HG03108 (cell line): ENCODE results near the gene CHST11.

Experiments used
- ATAC-seq: cut with Tn5 transposase; IDR thresholded peaks from one replicate; pipeline ENCODE4 v1.9.1; 2021; ENCODE audit warnings: moderate library complexity; ENCODE audit not compliant: unreplicated experiment

The CHST11 gene

DNA sequence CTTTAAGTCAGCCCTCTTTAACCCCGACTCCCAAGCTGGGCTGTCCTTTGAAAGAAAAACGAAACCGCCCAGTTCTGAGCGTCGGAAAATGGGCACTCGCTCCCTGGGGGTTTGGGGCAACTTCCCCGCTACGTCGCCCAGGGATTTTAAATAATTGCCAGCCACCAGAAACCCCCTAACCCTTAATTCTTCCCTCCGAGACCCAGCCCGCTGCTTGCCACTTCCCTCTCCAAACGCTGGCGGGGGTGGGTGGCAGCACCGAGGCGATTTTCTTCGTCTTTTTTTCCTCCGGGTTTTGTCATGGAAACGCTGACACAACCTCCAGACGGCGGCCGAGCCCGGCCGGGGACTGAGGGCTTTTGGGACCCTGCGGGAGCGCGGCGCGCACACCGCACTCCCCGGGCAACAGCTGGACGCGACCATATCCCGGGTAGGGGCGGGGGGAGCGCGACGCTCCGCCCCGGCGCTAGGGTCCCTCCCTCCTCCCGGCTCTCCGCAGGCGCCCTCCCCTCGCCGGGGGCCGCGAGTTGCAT is at the start of gene CHST11:
Gene CHST11, plus strand, starts transcription at position 532 of the 533 bp plus-strand sequence.
- peak; percentile 58 for ATAC-seq

DNA sequence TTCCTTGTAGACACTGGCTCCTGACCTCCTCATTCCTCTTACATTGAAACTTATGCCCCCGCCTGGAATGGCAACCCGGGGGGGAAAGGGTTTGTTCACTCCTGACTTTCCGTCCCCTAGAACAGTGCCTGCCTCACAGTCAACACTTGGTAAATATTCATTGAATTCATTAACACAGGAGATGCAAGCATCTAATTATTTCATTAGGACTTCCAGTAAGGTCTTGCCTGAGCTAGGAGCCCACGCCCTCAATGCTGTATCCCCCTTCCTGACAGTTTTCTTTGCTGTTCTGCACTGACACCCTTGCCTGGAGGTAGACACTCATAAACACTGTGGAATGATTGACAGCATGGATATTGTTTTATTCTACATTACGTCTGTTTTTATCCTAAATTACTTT is 49.3 kb upstream of the CHST11 start:
- no peak for ATAC-seq

DNA sequence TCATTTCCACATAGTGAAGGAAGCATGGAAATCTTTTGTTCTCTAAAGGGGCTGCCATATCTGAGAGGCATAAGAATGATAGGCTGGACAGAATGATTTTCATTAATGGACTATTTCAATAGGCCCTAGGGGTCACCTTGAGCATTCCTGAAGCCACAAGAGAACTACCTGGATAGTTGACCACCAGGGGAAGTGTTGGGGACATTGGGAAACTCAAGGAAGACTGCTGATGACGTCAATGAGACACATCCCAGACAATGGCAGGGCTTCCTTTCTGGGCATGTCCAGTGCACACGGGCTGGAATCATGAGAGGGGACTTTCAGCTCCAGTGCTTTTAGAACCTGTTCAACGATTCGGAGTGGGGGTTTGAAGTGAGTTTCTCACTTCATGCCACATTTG is 48.8 kb upstream of the CHST11 start:
- no peak for ATAC-seq

DNA sequence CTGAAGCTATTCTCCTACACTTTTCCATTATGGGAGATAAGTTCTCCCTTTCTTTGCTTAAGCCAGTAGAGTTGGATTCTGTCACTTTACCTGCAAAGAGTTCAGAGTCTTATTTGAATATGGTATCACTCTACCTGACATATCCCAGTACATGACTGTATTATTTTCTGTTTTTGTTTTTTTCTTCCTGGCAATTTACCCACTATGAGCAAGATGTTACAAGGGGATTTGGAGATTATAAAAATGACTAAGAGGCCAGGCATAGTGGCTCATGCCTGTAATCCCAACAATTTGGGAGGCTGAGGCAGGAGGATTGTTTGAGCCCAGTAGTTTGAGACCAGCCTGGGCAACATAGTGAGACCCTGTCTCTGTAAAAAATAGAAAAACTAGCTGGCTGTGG is 46.4 kb upstream of the CHST11 start:
- no peak for ATAC-seq

DNA sequence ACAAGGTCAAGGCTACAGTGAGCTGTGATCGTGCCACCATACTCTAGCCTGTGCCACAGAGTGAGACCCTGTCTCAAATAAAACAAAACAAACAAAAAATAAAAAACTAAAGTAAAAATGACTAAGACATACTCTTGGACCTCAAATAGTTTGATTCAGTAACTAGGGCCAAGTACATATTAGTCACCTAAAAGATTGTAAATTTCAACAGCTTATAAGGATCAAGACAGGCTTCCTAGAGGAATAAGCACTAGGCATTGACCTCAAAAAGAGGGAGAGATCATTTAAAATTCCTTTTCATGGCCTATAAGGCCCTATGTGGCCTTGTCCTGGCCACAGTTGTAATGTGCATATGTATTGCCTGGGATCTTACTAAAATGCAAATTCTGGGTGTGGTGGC is 46.0 kb upstream of the CHST11 start:
- ATAC-seq, result no peak

DNA sequence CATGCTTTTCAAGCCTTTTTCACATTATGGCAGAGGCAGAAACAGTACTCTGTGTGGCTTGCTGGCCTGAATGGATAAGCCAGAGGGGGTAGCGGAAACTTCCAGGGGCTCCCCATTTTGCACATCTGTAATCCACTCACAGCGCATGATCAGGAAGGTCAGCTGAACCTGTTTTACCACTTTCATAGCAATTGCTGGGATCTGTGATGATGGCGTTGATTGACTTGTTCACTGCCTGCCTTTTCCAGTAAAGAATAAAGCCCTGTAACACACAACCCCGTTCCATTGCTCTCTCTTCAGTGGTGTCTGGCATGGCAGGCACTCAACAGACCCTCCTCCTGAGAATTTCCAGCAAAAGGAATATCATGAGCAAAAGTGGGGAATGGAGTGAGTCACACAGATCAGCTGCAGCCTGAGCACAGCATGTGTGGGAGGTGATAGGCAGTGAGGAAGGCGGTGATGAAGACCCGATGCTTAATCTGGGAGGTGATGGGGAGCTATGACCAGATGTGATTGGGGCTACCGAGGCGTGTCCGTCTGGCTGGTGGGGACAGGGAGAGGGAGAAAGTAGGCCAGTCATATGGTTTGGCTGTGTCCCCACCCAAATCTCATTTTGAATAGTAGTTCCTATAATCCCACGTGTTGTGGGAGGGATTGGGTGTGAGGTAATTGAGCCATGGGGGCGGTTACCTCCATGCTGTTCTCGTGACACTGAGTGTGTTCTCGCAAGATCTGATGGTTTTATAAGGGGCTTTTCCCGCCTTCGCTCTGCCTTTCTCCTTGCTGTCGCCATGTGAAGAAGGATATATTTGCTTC is 44.7 kb upstream of the CHST11 start:
- ATAC-seq, result no peak

DNA sequence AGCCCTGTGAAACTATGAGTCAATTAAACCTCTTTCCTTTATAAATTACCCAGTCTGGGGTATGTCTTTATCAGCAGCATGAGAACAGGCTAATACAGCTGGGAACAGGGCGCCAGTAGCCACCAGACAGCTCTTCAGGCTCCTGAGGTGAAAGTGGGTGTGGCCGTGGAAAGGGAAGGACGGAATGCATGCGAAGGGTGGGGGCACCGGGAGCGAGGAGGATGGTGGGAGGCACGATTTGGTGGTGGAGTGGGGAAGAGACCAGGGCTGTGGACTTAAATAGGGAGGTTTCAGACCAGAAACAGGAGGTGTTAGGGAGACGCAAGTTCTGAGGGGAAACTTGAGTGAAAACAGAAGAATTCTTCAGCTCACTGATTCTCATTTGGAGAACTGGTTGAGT is 44.1 kb upstream of the CHST11 start:
- ATAC-seq, result no peak

DNA sequence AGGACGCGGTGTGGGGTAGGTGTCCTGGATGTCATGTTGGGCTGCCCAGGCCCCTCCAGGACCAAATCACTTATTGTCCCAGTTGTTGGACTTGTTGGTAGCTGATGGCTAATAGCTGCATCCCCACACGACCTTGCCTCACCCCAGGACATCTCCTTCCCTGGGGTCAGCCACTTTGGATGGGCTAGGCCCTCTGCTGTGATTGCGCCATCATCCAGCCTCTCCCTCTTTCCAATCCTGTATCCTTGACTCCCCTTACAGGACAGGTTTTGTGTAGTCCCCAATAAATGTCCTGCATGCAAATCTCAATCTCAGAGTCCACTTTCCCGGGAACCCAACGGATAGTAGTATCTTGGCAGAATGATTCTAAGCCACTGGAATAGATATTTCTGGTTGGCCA is 43.4 kb upstream of the CHST11 start:
- ATAC-seq, result no peak

DNA sequence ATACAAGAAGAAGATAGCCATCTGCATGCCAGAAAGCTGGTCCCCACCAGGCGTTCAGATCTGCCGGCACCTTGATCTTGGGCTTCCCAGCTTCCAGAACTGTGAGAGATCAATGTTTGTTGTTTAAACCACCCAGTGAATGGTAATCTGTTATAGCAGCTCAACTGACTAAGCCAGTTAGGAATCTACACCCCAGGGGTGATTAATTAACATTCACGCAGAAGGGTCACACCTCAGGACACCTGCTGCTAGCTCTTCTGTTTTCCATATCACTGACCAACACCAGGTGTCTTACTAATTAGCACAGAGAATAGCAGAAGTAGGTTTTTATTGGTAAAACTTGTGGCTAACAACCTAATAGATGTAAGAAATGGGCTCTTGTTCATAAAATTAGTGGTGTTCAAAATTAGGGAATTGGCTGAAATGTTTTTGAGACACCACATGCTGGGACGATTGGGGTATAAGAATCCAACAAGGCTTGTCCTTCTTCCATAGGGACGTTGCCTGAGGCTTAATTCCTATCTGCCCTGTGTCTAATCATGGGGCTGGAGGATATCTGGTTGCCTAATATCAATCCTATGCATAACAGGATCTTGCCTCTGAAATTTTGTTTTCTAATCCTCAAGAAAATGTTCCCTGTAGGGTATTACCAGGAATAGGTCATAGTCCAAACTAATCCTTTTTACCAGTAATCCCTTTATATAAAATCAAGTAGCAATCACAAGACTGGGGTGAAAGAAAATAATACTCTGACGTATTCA is 42.0 kb upstream of the CHST11 start:
- ATAC-seq, result no peak

DNA sequence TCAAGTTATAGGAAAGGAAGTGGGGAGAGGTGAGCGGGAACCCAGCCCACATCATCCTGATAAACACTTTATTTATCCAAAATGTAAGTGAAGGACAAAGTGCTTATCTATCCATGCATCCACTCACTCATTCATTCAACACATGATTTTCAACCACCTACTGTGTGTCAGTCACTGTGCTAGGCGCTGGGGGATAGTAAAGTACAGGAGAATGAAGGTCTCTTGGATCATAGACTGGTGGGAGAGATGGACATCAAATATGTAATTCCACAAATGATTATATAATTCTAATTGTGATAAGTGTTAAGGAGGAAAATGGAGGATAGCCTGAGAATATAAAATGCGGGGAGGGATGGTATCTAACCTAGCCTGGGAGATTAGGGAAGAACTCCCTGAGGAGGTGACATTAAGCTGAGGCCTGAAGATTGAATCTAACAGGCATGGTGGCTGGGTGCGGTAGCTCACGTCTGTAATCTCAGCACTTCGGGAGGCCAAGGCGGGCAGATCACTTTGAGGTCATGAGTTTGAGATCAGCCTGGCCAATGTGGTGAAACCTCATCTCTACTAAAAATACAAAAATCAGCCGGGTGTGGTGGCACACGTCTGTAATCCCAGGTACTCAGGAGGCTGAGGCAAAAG is 41.3 kb upstream of the CHST11 start:
- no peak for ATAC-seq

DNA sequence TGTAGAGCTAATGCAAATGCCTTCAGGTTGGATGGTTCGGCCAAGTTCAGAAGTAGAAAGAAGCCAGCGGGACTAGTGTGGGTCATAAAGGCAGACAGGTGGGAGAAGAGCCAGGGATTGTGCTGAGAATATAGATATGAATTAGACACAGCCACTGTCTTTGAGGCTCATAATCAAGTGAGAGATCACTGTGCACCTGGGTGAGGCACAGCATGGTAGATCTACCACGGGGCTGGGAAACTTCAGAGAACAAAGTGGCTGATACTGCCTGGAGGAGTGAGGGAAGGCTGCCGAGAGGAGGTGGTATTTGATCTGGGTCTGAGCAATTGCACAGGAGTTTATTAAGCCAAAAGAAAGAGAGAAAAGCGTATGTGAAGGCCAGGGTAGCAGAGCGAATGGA is 40.6 kb upstream of the CHST11 start:
- ATAC-seq, result no peak

DNA sequence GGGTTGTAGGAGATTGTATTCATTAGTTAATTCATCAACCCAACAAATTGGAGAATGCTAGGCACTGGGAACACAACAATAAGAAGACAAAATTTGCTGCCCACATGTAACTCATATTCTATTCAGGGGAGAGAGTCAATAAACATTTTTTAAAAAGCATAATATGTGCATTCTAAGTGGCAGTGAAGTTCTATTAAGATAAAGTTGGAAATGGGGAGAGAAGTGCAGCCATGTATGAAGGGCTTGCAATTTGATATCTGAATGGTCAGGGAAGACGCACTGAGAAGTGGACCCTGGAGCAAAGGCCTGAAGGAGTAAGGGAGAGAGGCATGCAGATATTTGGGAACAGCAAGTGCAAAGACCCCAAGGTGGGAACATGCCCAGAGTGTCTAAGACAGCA is 40.2 kb upstream of the CHST11 start:
- ATAC-seq, result no peak

DNA sequence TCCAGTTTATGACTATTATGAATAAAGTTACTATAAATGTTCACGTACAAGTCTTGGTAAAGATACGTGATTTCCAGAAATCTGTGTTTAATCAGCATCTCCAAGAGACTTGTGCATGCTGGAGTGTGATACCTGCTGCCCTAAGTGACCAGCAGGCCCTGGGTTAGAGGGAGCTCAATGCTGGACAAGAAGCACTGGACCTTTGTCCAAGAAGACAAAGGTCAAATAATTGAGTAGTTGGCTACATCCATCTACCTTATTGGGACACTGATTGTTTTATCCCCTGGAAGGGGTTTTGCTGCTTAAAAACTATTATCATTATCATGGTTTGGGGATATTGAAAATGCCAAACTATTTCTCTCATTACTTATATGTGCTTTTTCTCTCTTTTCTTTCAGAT is 37.0 kb upstream of the CHST11 start:
- no peak for ATAC-seq

DNA sequence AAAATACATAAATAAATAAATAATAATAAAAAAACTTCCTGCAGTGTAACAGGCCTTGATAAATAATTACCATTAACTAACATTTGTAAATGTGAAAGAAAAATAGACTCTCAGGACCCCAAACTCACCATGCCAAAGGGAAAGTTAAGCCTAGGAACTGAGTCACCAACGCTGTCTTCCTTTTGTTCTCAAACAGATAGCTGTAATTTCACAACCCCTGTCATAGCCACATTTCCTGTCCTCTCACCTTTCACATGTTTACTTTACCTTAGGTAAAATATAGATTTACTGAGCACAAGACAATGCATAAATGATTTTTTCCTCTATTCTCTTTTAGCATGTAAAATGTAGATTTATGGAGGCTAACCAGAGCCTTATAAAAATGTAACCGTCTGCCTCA is 35.9 kb upstream of the CHST11 start:
- no peak for ATAC-seq

DNA sequence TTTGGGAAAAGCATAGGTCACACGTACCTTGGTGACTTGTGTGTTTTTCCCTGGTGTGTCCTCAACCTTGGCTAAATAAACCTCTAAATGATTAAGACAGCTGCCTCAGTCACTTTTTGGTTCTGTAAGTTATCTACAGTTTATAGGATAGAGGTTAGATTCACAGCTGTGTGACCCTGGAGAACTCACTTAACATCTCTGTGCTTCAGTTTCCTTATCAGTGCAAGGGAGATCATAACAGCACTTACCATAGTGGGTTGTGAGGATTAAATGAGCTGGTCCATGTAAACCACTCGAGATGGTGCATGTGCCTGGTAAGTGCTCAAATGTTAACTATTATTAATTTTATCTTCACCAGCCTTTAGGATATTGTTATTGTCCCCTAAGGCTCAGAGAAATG is 35.4 kb upstream of the CHST11 start:
- ATAC-seq, result no peak

DNA sequence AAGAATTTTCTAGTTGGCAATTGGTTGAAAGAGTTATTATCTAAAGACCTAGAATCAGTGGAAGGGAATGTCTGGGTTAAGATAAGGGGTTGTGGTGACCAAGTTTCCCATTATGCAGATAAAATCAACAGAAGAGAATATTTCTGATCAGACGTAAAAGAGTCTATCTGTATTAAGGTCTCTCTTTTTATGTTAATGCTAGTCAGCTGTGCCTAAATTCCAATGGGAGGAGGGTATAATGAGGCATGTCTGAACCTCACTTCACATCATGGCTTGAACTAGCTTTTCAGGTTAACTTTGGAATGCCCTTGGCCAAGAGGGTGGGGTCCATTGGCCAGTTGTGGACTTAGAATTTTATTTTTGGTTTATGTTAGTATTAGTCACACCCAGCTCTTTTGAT is 34.3 kb upstream of the CHST11 start:
- ATAC-seq, result no peak

DNA sequence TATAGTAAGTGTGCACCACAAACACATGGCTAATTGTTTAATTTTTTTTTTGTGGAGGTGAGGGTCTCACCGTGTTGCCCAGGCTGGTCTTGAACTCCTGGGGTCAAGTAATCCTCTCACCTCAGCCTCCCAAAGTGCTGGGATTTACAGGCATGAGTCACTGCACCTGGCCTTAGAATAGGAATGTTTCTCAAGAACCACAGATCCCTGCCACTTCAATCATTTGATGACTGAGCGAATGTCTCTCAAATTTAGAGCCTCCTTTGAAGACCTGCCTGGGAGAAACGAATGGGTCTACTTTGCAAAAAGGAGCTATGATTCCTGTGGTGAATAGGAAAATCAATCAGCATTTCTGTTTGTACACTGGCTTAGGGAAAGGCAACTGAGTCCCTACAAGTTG is 33.5 kb upstream of the CHST11 start:
- ATAC-seq, result no peak

DNA sequence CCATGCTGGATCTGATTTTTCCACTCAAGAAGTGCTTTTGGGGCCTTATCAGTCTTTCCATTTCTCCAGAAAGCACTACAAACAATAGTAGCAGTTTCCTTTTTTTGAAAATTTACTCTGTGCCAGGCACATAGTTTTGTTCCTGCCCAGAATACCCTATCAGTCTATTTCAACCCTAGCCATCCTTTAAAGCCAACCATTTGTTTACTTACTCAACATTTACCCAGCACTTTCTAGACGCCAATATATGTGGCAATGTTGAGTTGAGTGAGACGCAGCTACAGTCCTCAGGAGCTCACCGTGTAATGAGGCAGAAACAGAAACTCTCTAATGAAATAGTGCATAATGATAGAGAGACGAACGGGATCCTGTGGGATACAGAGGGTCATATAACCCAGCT is 32.9 kb upstream of the CHST11 start:
- no peak for ATAC-seq

DNA sequence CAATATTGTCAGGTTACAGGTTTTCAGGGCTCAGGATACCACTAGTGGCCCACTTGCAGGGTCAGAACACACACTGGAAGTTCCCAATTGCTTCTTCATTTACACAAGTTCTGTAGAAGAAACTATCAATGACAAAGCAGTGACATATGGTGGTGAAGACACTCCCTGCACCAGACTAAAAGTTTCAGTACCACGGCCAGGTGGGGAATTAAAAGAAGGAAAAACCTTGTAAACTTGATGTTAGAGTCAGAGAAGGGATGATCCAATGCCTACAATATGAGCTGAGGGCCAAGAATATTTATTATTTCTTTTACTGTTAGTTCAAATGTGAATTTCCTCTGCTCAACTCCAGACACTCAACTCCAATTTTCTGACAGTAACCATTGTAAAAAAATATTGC is 31.8 kb upstream of the CHST11 start:
- ATAC-seq, result no peak

DNA sequence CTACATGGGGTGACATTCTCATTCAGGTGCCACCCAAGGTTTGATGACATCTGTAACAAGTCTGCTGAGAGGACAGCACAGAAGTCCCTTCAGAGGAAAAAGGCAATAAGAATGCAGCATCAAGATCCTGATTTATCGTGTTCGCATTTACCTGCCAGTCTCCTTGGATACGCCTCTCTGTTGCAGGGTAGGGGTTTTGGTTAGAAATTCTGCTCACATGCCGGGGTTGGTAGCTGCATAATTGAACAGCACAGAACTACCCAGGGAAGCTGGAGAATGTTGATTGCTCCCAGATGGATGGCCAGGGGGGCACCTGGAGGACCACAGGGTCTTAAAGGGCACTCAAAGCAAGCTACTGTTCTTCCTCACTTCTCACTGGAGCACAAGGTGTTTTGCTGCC is 31.1 kb upstream of the CHST11 start:
- no peak for ATAC-seq

DNA sequence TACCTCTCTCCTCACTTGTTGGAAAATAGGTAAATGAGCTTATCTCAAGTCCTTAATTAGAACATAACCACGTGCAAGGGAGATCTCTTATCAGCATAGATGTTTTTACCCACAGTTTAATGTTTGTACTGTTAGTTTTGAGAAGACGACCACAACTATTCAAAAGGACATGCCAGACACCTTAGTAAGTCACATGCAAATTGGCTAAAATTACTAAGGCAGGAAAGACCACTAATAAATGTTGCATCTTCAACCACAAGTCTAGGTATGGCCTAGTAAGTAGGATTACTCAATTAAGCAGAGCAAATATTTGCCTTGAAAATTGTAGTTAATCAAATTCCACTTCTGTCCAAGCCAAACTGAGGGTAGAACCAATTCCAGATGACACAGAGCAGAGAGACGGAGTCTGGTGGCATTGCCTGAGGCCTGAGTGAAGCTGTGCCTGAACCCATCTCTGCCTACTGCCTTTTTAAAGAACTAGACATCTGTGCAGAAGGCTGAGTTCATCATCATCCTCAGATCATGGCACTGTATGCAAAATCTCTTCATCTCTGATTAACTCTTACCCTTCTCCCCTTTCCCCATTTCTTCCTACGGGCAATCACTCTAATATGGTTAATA is 29.7 kb upstream of the CHST11 start:
- ATAC-seq, result no peak
